ENCODE measurements around the gene FSTL5.

Gene FSTL5

DNA sequence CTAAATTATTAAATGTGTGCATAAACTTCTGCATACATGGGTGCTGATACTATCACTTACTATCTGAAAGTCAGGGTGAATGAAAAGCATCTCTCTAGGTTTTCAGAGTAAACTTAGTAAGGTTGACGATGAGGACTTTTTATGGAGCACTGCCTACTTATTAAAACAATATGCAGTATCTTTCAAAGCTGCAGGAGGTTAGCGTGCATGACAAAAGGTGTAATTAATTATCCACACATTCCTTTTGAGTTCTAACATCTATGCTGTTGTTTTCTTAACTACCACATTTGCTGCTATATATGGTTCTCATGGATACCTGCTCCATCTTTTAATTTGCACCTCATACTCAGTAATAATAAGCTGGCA lies 256.2 kb downstream of the FSTL5 start:
- TF ChIP-seq ZNF565 (CRISPR knock-in tag; conservative IDR thresholded peaks at IDR 0.05; ENCODE audit: low read depth) (no peak), ZNF70 (CRISPR knock-in tag; IDR thresholded peaks at IDR 0.05) (no peak), SNAI2 (CRISPR knock-in tag; IDR thresholded peaks at IDR 0.05) (no peak), BACH2 (CRISPR knock-in tag; IDR thresholded peaks at IDR 0.05; ENCODE audit: borderline replicate concordance) (no peak), ZFP30 (CRISPR knock-in tag; IDR thresholded peaks at IDR 0.05) (no peak), TOX (CRISPR knock-in tag; IDR thresholded peaks at IDR 0.05; ENCODE audit: borderline replicate concordance) (no peak), PPARA (CRISPR knock-in tag; IDR thresholded peaks at IDR 0.05; ENCODE audit: borderline replicate concordance) (no peak), GLIS3 (CRISPR knock-in tag; IDR thresholded peaks at IDR 0.05) (no peak), OSR1 (CRISPR knock-in tag; IDR thresholded peaks at IDR 0.05) (no peak), RARB (CRISPR knock-in tag; IDR thresholded peaks at IDR 0.05) (no peak), ESRRG (CRISPR knock-in tag; IDR thresholded peaks at IDR 0.05) (no peak), ZFP3 (CRISPR knock-in tag; IDR thresholded peaks at IDR 0.05) (no peak), ISL1 (CRISPR knock-in tag; IDR thresholded peaks at IDR 0.05) (no peak)
- TF ChIP-seq, protein P1, sequence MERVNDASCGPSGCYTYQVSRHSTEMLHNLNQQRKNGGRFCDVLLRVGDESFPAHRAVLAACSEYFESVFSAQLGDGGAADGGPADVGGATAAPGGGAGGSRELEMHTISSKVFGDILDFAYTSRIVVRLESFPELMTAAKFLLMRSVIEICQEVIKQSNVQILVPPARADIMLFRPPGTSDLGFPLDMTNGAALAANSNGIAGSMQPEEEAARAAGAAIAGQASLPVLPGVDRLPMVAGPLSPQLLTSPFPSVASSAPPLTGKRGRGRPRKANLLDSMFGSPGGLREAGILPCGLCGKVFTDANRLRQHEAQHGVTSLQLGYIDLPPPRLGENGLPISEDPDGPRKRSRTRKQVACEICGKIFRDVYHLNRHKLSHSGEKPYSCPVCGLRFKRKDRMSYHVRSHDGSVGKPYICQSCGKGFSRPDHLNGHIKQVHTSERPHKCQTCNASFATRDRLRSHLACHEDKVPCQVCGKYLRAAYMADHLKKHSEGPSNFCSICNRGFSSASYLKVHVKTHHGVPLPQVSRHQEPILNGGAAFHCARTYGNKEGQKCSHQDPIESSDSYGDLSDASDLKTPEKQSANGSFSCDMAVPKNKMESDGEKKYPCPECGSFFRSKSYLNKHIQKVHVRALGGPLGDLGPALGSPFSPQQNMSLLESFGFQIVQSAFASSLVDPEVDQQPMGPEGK (CRISPR knock-in tag; IDR thresholded peaks at IDR 0.05; ENCODE audit: borderline replicate concordance): no peak
- TF ChIP-seq, protein P2, sequence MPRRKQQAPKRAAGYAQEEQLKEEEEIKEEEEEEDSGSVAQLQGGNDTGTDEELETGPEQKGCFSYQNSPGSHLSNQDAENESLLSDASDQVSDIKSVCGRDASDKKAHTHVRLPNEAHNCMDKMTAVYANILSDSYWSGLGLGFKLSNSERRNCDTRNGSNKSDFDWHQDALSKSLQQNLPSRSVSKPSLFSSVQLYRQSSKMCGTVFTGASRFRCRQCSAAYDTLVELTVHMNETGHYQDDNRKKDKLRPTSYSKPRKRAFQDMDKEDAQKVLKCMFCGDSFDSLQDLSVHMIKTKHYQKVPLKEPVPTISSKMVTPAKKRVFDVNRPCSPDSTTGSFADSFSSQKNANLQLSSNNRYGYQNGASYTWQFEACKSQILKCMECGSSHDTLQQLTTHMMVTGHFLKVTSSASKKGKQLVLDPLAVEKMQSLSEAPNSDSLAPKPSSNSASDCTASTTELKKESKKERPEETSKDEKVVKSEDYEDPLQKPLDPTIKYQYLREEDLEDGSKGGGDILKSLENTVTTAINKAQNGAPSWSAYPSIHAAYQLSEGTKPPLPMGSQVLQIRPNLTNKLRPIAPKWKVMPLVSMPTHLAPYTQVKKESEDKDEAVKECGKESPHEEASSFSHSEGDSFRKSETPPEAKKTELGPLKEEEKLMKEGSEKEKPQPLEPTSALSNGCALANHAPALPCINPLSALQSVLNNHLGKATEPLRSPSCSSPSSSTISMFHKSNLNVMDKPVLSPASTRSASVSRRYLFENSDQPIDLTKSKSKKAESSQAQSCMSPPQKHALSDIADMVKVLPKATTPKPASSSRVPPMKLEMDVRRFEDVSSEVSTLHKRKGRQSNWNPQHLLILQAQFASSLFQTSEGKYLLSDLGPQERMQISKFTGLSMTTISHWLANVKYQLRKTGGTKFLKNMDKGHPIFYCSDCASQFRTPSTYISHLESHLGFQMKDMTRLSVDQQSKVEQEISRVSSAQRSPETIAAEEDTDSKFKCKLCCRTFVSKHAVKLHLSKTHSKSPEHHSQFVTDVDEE (CRISPR knock-in tag; IDR thresholded peaks at IDR 0.05): no peak
- TF ChIP-seq, protein P3, sequence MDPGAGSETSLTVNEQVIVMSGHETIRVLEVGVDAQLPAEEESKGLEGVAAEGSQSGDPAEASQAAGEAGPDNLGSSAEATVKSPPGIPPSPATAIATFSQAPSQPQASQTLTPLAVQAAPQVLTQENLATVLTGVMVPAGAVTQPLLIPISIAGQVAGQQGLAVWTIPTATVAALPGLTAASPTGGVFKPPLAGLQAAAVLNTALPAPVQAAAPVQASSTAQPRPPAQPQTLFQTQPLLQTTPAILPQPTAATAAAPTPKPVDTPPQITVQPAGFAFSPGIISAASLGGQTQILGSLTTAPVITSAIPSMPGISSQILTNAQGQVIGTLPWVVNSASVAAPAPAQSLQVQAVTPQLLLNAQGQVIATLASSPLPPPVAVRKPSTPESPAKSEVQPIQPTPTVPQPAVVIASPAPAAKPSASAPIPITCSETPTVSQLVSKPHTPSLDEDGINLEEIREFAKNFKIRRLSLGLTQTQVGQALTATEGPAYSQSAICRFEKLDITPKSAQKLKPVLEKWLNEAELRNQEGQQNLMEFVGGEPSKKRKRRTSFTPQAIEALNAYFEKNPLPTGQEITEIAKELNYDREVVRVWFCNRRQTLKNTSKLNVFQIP (CRISPR knock-in tag; IDR thresholded peaks at IDR 0.05; ENCODE audit: borderline replicate concordance, low read depth): no peak
- TF ChIP-seq, protein P4, sequence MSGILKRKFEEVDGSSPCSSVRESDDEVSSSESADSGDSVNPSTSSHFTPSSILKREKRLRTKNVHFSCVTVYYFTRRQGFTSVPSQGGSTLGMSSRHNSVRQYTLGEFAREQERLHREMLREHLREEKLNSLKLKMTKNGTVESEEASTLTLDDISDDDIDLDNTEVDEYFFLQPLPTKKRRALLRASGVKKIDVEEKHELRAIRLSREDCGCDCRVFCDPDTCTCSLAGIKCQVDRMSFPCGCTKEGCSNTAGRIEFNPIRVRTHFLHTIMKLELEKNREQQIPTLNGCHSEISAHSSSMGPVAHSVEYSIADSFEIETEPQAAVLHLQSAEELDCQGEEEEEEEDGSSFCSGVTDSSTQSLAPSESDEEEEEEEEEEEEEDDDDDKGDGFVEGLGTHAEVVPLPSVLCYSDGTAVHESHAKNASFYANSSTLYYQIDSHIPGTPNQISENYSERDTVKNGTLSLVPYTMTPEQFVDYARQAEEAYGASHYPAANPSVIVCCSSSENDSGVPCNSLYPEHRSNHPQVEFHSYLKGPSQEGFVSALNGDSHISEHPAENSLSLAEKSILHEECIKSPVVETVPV (CRISPR knock-in tag; IDR thresholded peaks at IDR 0.05): no peak
- ATAC-seq: no peak

DNA sequence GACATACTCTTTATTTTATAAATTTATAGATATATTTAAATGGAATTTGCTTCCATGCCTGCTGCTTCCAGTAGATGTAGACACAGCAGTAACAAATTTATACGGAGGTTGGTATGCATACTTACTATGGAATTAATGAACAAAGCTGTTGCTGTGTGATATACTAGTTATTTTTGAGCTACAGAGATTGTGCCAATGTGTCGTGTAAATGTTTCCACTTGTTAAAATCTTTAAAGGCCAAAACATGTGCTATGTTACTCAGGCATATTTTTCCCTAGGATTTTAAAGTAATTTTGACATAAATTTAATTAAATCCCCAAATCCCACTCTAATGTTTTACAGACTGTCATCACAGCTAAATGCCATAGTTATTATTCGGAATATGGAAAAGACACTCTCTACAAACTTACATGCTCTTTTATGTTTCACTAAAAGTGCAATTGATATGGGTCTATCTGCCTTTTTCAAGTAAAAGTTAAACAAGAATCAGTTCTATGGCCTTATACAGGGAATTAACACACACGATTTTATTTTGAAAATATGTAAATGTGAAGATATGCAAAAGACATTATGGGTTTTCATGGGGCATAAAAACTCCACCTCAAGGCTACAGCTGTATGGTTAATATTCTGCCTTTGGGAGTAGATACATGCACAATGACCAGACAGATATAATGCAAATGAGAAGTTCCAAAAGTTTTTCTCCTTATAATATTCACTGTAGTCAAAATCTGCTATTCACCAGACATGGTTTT lies 256.8 kb downstream of the FSTL5 start:
- TF ChIP-seq TCF4 (CRISPR knock-in tag; IDR thresholded peaks at IDR 0.05; ENCODE audit: borderline replicate concordance): no peak
- no peak for TF ChIP-seq ISL1 (CRISPR knock-in tag; IDR thresholded peaks at IDR 0.05)
- no peak for ATAC-seq

DNA sequence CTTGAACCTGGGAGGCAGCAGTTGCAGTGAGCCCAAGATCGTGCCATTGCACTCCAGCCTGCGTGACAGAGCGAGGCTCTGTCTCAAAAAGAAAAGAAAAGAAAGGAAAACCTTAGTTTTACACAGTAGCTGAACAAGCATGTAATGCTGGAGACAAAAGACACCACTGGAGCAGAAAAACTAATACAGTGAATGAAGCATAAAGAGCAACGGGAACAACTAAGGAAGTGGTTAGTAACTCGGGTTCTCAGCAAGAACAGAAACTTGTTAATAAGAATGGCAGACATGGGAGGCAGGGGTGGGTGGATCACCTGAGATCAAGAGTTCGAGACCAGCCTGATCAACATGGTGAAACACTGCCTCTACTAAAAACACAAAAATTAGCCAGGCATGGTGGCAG lies 263.7 kb downstream of the FSTL5 start:
- ATAC-seq: no peak
- TF ChIP-seq SNAI2 (CRISPR knock-in tag; IDR thresholded peaks at IDR 0.05): no peak
- TF ChIP-seq TOX (CRISPR knock-in tag; IDR thresholded peaks at IDR 0.05; ENCODE audit: borderline replicate concordance): no peak
- no peak for TF ChIP-seq OSR1 (CRISPR knock-in tag; IDR thresholded peaks at IDR 0.05)
- TF ChIP-seq, protein P3 (CRISPR knock-in tag; IDR thresholded peaks at IDR 0.05; ENCODE audit: borderline replicate concordance, low read depth): no peak
- no peak for TF ChIP-seq RARB (CRISPR knock-in tag; IDR thresholded peaks at IDR 0.05)
- TF ChIP-seq TCF4 (CRISPR knock-in tag; IDR thresholded peaks at IDR 0.05; ENCODE audit: borderline replicate concordance): no peak
- TF ChIP-seq, protein P1 (CRISPR knock-in tag; IDR thresholded peaks at IDR 0.05; ENCODE audit: borderline replicate concordance): no peak

Data from SK-N-SH treated with all-trans-retinoic acid at 6 μM for 48 hours (cell line).